ENCODE measurements around the gene HSPBP1. TPM values are rescaled to one million over a fixed set of nuclear protein-coding genes. Genes with fewer than 3 reads are reported as not detected.

HSPBP1 gene
- total and polyA plus RNA-seq, 9 of the 15 experiments (the other 6 are each of a cell fraction or from before 2014, with no cell fraction given), result 0.83 to 81.3 (median 21.8) TPM

DNA sequence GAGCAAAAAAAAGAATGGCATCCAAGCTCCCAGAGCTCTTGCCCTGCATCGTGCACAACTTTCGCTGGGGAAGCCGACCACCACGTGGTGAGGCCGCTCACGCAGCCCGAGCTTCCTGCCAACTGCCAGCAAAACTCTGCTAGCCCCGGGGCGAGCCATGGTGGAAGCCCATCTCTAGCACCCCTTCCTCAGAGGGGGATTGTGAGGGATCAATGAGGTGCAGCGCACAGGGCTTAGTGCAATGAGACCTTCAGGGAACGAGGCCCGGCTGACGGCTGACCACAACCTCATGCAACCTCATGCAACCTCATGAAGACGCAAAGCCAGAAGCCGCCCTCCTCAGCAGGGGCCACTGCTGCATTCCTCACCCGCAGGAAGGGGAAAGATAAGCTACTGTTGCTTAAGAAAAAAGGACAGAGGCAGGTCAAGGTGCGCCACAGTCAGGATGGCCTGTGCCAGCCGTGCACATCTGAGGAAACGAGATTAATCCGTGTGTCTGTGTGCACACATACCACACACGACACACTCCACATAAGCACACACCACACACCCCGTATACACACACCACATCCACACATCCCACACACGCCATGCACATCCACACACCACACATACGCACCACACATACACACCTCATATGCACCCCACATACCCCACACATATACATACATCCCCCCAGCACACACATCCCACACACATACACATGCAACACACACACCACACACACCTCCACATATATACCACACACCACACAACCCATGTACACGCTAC lies 9.6 kb downstream of the HSPBP1 start (continued):
- TF ChIP-seq, protein P1, sequence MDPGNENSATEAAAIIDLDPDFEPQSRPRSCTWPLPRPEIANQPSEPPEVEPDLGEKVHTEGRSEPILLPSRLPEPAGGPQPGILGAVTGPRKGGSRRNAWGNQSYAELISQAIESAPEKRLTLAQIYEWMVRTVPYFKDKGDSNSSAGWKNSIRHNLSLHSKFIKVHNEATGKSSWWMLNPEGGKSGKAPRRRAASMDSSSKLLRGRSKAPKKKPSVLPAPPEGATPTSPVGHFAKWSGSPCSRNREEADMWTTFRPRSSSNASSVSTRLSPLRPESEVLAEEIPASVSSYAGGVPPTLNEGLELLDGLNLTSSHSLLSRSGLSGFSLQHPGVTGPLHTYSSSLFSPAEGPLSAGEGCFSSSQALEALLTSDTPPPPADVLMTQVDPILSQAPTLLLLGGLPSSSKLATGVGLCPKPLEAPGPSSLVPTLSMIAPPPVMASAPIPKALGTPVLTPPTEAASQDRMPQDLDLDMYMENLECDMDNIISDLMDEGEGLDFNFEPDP (CRISPR knock-in tag; IDR thresholded peaks at IDR 0.05), result no peak
- TF ChIP-seq, protein P2, sequence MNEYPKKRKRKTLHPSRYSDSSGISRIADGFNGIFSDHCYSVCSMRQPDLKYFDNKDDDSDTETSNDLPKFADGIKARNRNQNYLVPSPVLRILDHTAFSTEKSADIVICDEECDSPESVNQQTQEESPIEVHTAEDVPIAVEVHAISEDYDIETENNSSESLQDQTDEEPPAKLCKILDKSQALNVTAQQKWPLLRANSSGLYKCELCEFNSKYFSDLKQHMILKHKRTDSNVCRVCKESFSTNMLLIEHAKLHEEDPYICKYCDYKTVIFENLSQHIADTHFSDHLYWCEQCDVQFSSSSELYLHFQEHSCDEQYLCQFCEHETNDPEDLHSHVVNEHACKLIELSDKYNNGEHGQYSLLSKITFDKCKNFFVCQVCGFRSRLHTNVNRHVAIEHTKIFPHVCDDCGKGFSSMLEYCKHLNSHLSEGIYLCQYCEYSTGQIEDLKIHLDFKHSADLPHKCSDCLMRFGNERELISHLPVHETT (CRISPR knock-in tag; conservative IDR thresholded peaks at IDR 0.05 in 1 of 2, IDR thresholded peaks at IDR 0.05 in 1 of 2), result no peak
- TF ChIP-seq ZNF263 (CRISPR knock-in tag; IDR thresholded peaks at IDR 0.05; ENCODE audit: borderline replicate concordance), result no peak
- peak; percentile 70 for TF ChIP-seq CBFA2T3 (IDR thresholded peaks at IDR 0.05)
- TF ChIP-seq MGA (IDR thresholded peaks at IDR 0.05), result peak; percentile 95
- no peak for TF ChIP-seq U2AF1 (optimal IDR thresholded peaks at IDR 0.05; ENCODE audit: low read depth, low read length)
- TF ChIP-seq KAT7 (CRISPR knock-in tag; IDR thresholded peaks at IDR 0.05; ENCODE audit: borderline replicate concordance), result no peak
- TF ChIP-seq SMARCB1 (IDR thresholded peaks at IDR 0.05; ENCODE audit: insufficient read length, low read depth), result no peak
- TF ChIP-seq VEZF1 (CRISPR knock-in tag; IDR thresholded peaks at IDR 0.05), result no peak
- peak in 1 of 2 experiments; percentile 60; a peak in 1 of 4 replicates for TF ChIP-seq RCOR1 (IDR thresholded peaks at IDR 0.05; ENCODE audit: borderline replicate concordance in 1 of 2, low read depth in 2 of 2, low read length in 2 of 2)
